ENCODE results near the gene OPN1SW.

Gene OPN1SW

GRCh38 chr7:128725531-128725930 is 50.1 kb downstream of the OPN1SW start:
- H3K27me3 ChIP-seq (ENCODE audit: insufficient read depth, poor library complexity, severe bottlenecking) = no peaks in the 10 kb centered on the region
- no peaks in the 10 kb centered on the region for H3K36me3 ChIP-seq (ENCODE audit: low read depth)
- ATAC-seq (ENCODE audit: low read depth) (no peak), DNase-seq (ENCODE audit: low spot score) (no peak)
- H3K4me1 ChIP-seq (ENCODE audit: insufficient read depth, poor library complexity, severe bottlenecking) = peaks cover 5% of the 10 kb centered on the region
- H3K4me3 ChIP-seq (ENCODE audit: severe bottlenecking) = no peak overlapping the region
- H3K9me3 ChIP-seq (ENCODE audit: severe bottlenecking) = no peaks in the 10 kb centered on the region
- TF ChIP-seq CTCF (IDR thresholded peaks at IDR 0.05; ENCODE audit: poor library complexity, severe bottlenecking) = no peak
- no peak overlapping the region for H3K27ac ChIP-seq (ENCODE audit: poor library complexity, severe bottlenecking)

- ATAC-seq (ENCODE audit: low read depth) = no peak
- H3K36me3 ChIP-seq (ENCODE audit: low read depth) = no peaks in the 10 kb centered on the region
Observed at GRCh38 chr7:128724743-128725142, 50.9 kb downstream of the OPN1SW start.

More at GRCh38 chr7:128724743-128725142, 50.9 kb downstream of the OPN1SW start:
- Histone ChIP-seq H3K27ac (ENCODE audit: poor library complexity, severe bottlenecking) (no peak overlapping the region), H3K9me3 (ENCODE audit: severe bottlenecking) (no peaks in the 10 kb centered on the region), H3K27me3 (ENCODE audit: insufficient read depth, poor library complexity, severe bottlenecking) (no peaks in the 10 kb centered on the region), H3K4me3 (ENCODE audit: severe bottlenecking) (no peak overlapping the region), H3K4me1 (ENCODE audit: insufficient read depth, poor library complexity, severe bottlenecking) (peaks cover 5% of the 10 kb centered on the region)
- DNase-seq (ENCODE audit: low spot score) = no peak
- no peak for TF ChIP-seq CTCF (IDR thresholded peaks at IDR 0.05; ENCODE audit: poor library complexity, severe bottlenecking)
